HL-60 (cell line): Measurements from ENCODE around the gene PPP2R5E.

Source experiments
- DNase-seq, 2 experiments: peaks; one replicate each; pipeline ENCODE4 v3.0.0-alpha.2; 2010 to 2020; ENCODE audit warnings: low read depth in 1 of 2, low spot score in 1 of 2
- H3K27ac ChIP-seq: fragments of 250-450 bp; sonication (Bioruptor Pico); replicated peaks from 2 replicates; pipeline ENCODE4 v1.5.1; 2020; ENCODE audit warnings: mild to moderate bottlenecking, moderate library complexity
- H3K27me3 ChIP-seq: fragments of 250-450 bp; sonication (Bioruptor Pico); 2 replicates; pipeline ENCODE4 v1.5.1; 2021; ENCODE audit warnings: mild to moderate bottlenecking, moderate library complexity; ENCODE audit not compliant: insufficient read depth, poor library complexity, severe bottlenecking
- H3K4me3 ChIP-seq: replicated peaks from 2 replicates; pipeline ENCODE4 v1.5.1; 2011; ENCODE audit warnings: mild to moderate bottlenecking, control low read depth, low read length; ENCODE audit not compliant: insufficient read depth
- CTCF ChIP-seq: IDR thresholded peaks from one replicate; pipeline ENCODE4 v1.5.1; 2011; ENCODE audit warnings: low read length, control low read depth, inconsistent platforms; ENCODE audit not compliant: insufficient read depth
- GABPA ChIP-seq: IDR thresholded peaks from 2 replicates; pipeline ENCODE4 v1.6.1; 2012; ENCODE audit warnings: low read depth
- POLR2AphosphoS5 ChIP-seq: IDR thresholded peaks from 2 replicates; pipeline ENCODE4 v1.6.1; 2012; ENCODE audit warnings: low read depth
- REST ChIP-seq: IDR thresholded peaks from 2 replicates; pipeline ENCODE4 v1.6.1; 2012; ENCODE audit warnings: low read depth; ENCODE audit not compliant: insufficient replicate concordance
- SPI1 ChIP-seq: IDR thresholded peaks from 2 replicates; pipeline ENCODE4 v1.6.1; 2012; ENCODE audit warnings: low read depth, mild to moderate bottlenecking, borderline replicate concordance

PPP2R5E gene

GRCh38 chr14:63508033-63508432, 35.1 kb downstream of the PPP2R5E start:
- Histone ChIP-seq H3K27me3 (no peaks in the 10 kb centered on the region), H3K27ac (no peak overlapping the region), H3K4me3 (no peak overlapping the region)
- DNase-seq: no peak
- TF ChIP-seq CTCF (no peak), SPI1 (no peak), REST (no peak), POLR2AphosphoS5 (no peak), GABPA (no peak)

GRCh38 chr14:63504648-63505047, 38.5 kb downstream of the PPP2R5E start:
- no peaks in the 10 kb centered on the region for H3K27me3 ChIP-seq
- H3K27ac ChIP-seq: no peak overlapping the region
- TF ChIP-seq POLR2AphosphoS5 (no peak), REST (no peak), GABPA (no peak), SPI1 (no peak), CTCF (no peak)
- no peak overlapping the region for H3K4me3 ChIP-seq
- DNase-seq: no peak

- H3K27me3 ChIP-seq: no peaks in the 10 kb centered on the region
- DNase-seq: no peak
- no peak for TF ChIP-seq REST
- no peak for TF ChIP-seq GABPA
- TF ChIP-seq CTCF: no peak
- TF ChIP-seq POLR2AphosphoS5: no peak
- no peak for TF ChIP-seq SPI1
- no peak overlapping the region for H3K27ac ChIP-seq
- no peak overlapping the region for H3K4me3 ChIP-seq
Observed at GRCh38 chr14:63501429-63501828, 41.7 kb downstream of the PPP2R5E start.
